Measurements from ENCODE around the gene SCUBE3.

DNA sequence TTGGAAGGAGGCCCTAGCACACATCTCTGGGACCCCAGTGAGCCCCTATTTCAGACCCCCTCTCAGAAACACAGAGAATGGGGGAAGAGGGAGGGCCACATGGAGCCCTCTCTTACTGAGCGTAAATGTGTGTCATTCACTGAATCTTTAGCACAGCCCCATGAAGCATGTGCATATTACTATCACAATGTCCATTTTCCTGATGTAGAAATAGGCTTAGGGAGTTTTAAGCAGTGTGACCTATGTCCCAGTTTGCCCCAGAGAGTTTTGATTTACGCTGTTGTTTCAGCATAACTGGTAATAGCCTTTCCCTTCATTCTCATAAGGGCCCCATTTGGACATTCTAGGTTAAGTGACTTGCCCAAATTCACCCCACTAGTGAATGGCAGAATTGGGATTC is 47.6 kb upstream of the SCUBE3 start:
- TF ChIP-seq, protein P1, sequence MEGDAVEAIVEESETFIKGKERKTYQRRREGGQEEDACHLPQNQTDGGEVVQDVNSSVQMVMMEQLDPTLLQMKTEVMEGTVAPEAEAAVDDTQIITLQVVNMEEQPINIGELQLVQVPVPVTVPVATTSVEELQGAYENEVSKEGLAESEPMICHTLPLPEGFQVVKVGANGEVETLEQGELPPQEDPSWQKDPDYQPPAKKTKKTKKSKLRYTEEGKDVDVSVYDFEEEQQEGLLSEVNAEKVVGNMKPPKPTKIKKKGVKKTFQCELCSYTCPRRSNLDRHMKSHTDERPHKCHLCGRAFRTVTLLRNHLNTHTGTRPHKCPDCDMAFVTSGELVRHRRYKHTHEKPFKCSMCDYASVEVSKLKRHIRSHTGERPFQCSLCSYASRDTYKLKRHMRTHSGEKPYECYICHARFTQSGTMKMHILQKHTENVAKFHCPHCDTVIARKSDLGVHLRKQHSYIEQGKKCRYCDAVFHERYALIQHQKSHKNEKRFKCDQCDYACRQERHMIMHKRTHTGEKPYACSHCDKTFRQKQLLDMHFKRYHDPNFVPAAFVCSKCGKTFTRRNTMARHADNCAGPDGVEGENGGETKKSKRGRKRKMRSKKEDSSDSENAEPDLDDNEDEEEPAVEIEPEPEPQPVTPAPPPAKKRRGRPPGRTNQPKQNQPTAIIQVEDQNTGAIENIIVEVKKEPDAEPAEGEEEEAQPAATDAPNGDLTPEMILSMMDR (IDR thresholded peaks at IDR 0.05), result no peak
- TF ChIP-seq POLR2A (IDR thresholded peaks at IDR 0.05), result no peak
